ENCODE measurements around the gene B4GALT2.

Gene B4GALT2

DNA sequence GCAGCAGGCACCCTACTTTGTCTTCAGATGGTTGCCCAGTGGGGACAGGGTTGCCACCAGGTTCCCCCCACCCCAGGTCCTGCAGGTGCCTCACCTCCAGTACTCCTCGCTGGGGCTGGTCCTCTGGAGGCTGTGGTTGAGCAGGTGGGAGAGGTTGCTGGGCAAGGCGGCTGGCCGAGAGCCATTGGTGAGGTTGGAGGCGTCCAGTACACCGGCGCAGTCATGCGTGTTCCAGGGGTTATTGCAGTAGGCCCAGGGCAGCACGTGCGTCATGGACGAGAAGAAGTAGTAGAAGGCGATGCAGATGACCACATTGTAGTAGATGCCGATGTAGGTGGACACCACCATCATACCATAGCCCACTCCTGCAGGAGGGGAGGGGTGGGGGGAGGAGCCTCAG lies 29.2 kb downstream of the B4GALT2 start:
- no peak for DNase-seq

DNA sequence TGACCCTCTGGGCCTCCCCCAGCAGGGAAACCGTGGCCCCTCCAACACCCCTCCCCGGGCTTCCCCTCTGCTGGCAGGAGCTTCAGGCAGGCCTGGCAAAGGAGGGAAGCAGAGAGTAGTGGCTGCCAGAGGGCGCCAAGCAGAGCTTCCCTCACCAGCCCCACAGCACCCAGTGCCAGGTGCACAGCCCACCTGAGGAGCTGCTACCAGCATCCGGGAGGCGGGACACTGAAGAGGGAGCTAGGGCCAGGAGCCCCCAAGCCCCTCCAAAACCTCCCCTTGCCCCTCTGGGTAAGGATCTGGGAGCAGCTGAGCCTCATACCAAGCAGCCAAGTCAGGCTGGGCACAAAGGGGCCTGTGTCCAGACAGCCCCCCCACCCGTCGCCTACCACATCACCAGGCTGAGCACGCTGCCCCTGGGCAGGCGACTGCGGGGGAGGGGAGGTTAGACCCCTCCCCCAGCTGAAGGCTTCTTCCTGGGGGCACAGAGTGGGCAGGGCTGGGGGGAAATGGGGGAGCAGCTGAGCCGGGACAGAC lies 32.0 kb downstream of the B4GALT2 start:
- DNase-seq, result no peak

DNA sequence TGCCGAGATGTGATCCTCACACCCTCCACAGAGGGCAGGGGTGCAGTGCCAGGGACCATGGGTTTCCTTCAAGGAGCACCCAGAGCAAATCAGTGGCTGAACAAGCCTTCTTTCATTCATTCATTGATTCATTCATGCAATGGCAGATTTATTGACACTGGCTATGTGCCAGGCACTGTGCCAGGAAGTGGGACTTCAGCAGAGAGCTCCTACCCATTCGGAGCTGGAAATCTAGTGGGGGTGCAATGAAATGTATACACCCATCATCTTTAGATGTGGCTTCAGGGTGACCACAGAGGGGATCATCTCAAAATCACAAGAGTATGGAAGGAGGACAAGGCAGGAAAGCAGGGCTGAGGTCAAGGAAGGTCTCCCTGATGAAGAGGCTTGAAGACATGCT lies 33.4 kb downstream of the B4GALT2 start:
- no peak for DNase-seq

DNA sequence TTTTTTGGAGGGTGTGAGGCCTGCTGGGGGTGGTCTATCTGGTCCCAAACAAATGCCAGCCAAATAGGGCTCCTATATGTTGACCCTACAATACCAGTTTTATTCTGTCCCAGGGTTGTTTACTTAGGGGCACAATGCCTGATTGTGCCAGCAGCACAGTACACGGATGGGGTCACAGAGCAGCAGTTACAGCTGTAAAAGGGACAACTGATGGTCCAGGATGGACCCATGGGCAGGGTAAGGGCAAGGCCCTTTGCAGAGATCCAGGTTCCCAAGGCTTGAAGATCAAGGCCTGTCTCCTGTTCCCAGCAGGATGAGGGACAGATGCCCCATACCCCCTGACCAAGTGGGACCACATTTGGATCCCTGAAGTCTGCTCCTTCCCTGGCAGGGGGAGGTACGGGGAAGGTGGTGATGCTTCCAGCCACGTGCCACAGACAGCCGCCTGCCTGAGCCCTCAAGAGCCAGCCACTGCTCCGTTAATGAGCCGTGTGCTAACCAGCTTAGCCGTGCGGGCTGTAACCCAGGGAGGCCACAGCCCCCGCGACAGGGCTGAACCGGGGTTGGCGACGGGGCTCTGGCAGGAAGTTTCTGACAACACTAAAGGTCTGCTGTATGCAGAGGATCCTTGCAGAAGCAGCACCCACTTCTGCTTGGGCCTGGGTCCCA lies 34.1 kb downstream of the B4GALT2 start:
- DNase-seq, result peak; percentile 61

DNA sequence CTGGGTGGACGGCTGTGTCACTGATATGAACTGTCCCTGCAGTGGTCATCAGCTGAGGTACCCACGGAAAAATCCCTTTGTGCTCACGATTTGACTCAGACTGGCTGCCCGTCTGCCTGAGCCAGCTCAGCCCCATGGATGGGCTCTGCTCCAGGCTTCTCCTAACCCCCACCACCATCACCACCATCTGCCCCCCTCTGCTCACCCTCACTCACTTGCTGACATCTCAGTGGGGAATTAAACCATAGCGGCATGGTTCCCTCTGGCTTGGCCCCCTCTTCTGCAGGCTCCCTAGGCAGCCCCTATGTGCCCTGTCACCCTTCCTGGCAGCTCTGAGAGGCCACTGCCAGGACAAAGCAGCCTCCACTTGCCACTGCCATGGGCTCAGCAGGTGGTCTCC lies 34.9 kb downstream of the B4GALT2 start:
- no peak for DNase-seq

DNA sequence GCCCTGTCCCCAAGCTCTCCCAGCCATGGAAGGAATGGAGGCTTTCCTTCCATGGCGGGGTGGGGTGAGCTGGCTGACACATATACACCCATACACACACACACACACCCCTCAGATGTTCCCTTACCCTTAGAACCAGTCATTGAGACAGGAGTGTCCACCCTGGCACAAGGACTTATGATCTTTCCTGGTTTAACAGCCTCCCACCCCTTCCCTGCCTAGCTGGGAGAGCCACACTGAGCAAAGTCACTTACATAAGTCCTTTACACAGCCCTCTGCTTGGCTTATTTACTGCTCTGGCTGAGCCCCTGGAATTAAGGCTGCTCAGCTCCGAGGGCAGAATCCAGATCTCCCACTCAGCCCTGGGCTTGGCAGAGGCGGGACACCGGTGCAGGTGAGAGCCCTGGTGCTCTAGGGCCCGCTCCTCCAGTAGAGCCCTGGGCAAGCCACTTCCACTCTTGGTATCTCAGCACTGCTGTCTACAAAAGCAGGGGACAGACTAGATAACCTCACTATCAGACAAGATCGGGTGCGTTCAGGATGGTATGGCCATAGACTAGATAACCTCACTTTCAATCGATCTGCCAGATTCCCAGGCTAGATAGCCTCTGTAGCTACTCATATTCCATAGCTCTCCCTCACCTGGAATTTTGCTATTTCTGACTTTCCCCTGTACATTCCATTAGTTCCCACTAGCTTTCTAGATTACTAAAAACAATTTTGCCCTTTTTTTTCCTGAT lies 35.5 kb downstream of the B4GALT2 start:
- no peak for DNase-seq

DNA sequence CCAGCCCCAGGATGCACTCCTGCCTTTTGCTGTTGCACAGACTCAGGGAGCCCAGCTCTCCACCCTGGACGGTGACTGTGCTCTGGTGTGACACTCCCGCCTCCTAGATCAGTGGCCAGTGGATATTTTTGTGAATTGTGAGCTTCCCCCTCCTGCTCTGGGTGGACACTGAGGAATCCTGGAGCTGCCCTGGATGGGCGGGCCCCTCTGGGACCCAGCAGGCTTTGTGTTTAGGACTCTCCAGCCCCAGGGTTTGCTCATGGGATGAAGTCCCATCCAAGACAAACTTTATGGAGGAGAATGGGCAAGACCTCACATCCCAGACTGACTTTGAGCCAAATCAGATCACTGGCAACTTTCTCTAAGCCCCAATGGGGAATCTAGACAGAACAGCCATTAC lies 36.2 kb downstream of the B4GALT2 start:
- no peak for DNase-seq

DNA sequence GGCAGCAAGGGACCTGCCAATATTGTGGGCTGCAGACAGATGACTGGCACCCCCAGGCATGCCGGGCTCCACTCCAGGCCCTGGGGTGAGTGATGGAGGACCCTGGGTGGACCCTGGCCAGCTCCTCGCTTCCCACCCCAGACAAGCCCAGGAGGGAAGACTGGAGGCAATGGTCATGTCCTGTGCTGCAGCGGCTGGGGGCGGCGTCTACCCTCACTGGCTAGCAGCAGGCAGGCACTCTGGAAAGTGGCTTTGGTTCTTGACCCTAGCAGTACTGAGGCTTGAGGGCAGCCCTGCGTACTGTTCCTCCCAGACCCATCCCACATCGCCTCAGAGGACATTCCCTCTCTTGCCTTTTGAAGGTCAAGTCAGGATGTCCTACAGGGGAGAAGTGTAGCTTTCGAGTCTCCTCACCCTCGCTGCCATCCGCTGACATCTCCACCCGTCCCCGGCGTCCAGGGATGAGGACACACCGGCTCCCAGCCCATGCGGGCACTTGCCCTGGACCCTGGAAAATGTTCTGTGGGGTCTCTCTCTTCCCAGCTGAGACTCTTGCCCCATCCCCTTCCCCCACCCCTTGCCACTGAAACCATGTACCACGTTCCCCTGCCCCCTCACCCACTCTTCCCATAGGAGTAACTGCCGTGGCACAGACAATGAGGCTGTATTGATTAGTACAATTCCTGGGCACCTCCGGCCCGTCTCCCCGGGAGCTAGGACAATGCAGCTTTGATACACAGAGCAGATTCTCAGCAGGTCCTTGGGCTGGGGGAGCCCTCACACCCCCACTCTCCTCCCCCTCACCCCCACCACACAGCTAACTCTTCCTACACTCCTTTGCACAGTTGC lies 37.3 kb downstream of the B4GALT2 start:
- DNase-seq, result no peak

DNA sequence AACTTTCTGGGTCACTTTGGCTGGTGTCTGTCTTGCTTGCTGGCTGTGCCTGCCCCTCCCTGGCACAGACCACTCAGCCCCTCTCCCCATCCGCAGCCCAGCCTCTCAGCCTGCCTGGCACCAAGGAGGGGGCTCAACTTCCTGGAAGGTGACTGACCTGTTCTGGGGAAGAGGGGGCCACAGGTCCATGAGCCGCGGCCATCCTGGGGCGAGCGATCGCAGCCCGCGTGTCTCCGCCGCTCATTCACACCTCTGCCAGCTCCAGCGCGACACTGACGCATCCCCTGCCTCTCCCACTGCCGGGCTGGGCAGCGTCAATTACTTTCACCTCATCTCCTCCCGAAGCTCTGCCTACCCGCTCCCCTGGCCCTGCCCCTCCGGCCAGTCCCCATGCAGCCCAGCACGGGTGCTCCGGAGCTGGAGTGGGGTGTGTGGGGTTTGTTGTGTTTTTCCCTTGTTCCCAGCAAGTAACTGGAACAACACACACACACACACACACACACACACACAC lies 37.9 kb downstream of the B4GALT2 start:
- no peak for DNase-seq

DNA sequence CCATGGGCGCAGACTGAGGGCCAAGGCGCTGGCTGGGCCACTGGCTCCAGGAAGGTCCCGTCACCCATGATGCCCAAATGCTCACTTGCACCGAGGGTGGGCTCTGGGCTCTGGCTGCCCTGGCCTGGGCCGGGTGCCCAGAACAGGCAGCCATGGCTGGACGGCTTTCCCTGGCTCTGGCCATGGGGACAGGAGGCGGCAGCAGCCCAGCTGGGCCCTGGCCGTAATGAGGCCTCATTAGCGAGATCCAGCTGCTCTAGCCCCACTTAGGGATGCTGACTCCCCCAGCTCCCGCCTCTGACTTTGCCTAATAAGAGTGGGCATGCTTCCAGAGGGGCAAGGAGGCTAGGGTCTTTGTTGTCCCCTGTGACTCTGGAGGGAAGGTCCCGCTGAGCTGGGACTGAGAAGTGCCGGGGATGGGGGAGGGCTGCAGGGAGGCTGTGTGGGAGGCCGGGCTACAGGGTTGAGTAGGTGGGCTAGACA lies 40.5 kb downstream of the B4GALT2 start:
- DNase-seq, result no peak

DNA sequence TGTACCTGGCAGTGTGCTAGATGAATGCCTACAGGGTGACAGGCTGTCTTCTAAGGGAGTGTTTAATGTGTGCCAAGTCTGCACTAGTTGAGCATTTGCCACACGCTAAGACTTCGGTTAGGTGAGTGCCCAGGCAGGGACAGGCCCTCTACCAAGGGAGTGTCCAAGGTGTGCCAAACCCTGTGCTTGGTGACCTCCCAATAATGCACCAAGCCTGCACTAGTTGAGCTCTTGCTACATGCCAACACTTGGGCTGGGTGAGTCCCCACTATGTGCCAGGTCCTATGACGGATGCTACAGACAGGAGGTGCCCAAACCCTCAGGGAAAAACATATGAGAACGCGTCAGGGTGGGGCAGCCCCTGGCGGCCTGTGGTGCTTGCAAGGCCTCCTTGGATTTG lies 41.5 kb downstream of the B4GALT2 start:
- DNase-seq, result no peak

DNA sequence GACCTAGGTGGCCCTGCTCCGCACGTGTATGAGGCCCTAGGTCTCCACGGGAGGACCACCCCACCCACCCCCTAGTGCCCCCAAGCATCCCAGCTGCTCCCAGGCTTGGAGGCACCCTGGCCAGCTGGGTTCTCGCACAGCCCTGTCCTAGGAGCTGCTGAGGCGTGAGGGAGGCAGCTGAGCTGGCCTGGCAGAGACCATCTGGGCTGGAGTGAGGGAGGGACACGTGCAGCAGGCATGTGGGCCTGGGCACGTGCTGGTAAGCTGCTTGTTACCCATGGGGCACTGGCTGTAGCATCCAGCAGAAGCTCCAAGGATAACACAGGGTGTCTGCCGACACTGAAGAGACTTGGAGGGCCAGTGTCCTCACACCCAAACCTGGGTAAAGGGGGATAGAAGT lies 42.1 kb downstream of the B4GALT2 start:
- no peak for DNase-seq

DNA sequence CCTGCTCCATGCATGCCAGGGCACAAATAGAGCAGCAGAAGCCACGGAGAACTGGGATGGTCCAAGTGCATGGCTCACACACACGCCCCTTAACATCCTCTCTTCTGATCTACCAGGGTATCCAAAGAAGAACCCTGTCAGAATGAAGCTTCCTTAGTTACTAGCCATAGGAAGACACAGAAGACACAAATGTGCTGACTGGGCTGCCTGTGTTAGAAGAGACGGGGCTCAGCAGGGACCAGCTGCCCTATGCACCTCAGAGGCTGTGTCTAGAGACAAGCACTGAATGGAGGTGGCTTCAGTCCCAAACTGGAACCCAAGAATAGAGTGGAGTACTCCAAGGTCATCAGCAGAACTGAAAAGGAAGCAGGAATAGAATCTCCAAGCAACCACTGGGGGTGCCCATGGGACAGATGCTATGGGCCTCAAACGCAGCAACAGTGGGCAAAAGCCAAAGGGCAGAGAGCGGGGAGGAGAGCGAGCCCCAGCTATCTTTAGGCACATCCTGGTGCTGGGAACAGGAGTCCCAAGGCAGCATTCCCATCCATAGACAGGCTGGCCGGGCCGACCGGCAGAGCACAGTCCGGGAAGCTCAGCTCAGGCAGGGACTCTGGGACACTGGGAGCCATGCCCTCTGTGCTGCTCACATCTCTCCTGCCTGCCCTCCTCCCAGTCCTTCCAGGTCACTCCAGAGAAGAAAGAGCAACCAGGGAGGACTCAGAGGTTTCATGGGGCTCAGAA lies 42.7 kb downstream of the B4GALT2 start:
- no peak for DNase-seq

DNA sequence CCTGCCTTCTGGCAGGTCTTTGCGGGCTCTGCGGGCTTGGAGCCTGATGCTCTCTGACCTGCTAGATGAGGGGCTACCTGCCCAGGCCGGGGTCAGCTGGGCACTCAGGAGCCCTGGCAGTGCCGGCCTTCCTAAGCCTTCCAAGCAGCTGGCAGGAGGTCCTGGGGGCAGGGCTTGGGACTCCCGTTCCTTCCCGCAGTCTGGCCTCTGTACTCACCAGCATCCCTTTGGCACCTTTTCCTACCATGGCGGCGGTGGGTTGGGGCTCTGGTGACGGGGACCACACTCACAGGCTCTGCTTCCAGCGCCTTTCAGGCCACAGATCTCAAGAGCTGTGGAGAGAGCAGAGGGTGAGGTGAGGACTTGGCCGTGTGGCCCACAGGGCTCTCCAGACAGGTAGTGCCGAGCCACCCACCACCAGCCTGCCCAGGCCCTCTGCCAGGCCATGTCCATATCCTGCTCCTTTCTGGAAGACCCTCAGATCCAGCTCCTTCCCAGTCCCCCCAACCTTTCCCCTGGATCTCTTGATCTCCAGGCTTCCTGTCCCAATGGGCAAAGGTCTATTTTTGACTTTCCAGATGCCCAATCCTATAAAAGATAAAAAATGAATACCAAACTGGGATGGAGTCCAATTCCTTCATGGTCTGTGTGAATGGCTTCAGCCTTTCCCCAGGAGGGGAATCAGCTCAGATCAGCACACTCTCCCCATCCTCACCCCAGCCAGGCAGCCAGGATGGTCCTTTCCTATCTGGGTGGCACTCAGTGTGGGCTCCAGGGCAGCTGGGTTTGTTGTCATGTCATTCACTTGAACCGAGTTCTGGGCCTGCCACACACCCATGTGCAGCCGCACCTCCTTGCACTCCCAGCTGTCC lies 45.3 kb downstream of the B4GALT2 start:
- DNase-seq, result no peak

DNA sequence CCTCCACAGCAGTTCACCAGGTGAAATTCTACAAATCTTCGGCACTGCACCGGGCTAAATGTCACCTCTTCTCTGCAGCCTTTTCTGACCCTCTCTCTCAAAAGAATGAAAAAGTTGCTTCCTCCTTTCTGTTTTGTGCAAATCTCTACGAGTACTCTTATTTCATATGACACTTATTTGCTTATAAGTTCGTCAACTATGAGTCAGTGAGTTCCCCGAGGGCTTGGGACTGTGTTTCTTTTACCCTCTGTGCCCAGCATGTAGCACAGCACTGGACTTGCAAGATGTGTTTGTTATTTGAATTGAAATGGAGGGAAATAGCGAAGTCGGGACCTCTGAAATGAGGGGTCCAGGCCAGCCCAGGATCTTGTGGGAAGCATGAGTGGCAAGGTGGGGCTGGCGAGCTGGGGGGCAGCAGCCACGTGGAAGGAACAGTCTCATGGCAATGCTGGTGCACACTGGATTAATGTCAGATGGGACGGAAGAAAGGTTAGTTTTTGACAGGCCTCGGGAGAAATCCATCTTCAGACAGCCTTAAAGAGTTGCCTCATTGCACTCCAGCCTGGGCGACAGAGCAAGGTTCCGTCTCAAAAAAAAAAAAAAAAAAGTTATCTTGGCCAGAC lies 46.0 kb downstream of the B4GALT2 start:
- DNase-seq, result no peak

DNA sequence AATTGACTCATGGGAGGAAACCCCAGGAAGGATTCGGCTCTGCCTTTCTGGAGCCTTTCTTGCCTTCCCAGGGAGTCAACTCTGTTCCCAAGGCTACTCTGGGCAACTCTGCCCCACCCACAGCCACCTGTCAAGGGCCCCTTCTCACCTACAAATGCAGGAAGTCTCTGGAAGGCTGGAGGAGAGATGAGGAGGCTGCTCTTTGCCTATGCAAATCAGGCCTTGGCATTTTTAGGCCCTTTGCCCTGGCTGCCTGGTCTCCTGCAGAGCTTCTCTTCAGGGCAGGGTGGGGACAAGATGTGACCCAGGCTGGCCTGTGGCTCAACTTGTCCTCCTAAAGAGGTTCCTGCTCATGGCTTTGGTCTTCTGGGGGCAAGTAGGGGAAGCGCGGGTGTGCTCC lies 46.8 kb downstream of the B4GALT2 start:
- DNase-seq, result no peak

DNA sequence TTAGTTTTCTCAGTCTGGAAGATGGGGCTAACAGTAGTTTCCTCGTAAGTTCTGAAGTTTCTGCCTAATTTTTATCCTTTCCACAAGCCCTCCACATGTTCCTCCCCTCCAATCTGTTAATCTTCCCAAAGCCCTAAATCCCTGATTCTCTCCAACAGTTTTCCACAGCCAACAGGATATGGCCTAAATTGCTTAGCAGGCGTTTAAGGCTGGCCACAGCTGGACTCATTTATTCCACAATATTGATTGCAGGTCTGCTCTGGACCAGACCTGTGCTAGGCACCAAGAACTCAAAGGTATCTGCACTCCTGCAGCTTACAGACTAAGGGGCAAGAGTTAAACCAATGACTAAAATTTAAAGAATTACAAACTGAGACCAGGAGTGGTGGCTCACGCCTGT lies 48.3 kb downstream of the B4GALT2 start:
- no peak for DNase-seq

DNA sequence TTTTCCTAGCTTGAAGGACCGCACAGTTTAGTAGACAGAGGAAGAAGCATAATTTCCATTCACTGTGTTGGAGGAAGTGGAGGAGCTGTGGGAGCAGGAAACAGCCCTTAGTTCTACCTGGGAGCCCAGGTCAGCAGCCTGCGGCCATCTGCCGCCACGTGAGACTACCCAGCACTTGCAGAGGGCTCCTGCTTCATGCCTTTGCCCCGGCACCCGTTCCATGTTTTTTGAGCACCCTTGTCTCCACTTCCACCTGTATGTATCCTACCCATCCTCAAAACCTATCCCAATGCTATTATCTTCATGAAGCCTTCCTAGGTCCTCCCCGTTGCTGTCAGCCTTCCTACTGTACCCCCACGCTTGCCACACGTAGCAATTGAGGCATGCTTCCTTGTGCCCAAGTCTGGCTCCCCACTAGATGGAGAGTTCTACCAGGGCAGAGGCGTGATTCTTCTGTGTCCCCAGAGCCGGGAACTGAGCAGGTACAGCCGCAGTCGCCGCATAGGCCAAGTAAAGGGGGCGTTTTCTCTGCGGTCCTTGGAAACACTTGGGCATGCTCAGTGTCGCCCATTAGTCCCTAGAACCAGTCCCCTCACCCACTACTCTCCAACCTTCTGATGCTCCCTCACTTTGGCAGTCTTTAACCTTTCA lies 50.4 kb downstream of the B4GALT2 start:
- DNase-seq, result no peak

DNA sequence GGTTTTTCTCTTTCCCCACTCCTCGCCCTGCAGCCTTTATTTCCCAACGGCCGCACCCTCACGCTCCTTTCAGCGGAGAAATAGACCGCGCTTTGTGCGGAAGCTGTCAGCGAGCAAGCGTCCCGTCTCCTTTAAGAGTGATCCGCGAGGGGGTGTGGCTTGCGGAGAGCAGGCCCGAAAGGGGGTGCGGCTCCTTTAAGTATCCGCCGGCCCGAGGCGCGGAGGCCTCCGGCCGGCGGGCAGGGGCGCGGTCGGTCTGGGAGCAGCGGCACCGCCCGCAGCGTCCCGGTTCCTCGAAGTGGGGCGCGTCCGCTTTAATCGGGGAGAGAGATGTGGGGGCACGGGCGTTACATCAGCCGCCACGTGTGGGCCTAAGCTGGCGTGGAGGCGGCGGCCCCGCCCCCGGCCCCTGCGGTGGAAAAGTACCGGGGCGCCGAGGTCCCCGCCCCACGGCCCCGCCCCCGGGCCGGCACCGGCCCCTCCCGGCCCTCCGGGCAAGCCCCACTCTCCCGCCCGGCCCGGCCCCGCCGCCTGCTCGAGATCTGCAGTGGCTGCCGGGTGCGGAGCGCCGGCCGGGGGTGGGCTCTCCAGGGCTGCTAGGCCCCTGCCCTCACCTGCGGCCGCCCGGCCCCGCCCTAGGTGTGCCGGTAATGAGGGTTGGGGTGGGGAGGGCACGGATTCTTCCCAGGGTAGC lies 51.0 kb downstream of the B4GALT2 start:
- DNase-seq, result peak; percentile 85
